C1 segment of cervical spinal cord (tissue), 14 donors: Measurements from ENCODE around the gene OSBP2.
"Not testable (repeated sequence)": the region's sequence is repeated elsewhere in the genome, so short reads cannot be mapped to it uniquely, and the experiment has no call there.

Experiments
- DNase-seq, 14 donors: peaks; one replicate each; lab custom pipeline; 2025; lab: John Stamatoyannopoulos, UW

The OSBP2 gene

GRCh38 chr22:30679895-30680690 lies 14.6 kb upstream of the OSBP2 start:
- not testable (repeated sequence) for DNase-seq

GRCh38 chr22:30680991-30681770 lies 13.5 kb upstream of the OSBP2 start:
- peak in 2 of 14 donors; percentile 7 to 13 for DNase-seq

DNA sequence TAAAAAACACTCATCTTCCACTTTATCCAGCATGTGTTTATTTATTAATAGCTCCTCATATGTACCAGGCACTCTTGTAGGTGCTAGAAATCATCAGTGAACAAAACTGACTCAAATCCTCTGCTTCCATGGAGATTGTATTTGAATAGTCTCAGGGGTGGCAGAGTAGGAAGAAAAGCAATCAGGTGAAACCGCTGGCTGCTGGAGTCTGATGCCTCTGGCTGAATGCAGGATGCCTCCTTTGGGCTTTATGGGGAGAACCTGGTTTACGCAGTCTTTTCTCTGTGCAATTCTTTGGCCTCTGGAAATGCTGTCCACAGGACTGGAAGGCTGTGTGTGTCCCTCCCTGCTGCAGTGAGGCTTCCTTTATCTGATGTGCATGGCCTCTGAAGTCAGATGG lies 12.8 kb upstream of the OSBP2 start:
- DNase-seq, result no peak

DNA sequence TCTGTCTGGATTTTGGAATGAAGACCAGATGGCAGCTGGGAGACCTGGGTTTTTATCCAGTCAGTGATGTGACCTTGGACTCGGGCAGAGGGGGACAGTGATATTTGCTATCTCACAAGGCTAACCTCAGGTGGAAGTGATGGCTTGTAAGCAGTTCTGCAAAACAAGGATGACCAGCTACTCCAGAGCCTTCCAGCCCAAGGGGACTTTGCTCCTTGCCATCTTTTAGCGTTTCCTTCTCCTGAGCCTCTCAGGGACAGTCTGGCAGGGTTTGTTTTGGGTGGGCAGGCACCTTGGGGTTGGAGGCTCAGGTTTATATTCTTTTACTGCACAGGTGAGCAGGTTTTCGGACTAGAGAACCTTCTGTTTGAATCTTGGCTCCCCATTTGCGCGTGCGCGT lies 9.5 kb upstream of the OSBP2 start:
- DNase-seq, result no peak

GRCh38 chr22:30687358-30687757 lies 7.3 kb upstream of the OSBP2 start:
- no peak for DNase-seq

DNA sequence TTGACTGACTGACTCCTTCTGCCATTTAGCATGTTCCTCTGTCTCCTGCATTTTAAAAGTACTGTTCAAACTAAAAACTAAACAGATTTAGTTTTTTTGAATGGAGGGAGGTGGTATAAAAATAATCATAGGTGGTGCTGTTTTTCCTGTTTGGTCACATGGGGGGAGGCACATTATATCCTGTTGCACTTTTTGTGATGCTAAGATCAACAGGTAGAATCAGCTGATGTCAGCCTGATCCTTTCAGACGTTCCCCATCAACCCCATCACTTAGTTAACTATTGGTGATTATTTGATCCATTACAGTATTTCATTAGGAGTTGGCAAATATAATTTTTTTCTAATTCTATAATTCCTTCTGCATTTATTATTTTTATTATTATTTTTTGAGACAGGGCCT lies 5.1 kb upstream of the OSBP2 start:
- no peak for DNase-seq

DNA sequence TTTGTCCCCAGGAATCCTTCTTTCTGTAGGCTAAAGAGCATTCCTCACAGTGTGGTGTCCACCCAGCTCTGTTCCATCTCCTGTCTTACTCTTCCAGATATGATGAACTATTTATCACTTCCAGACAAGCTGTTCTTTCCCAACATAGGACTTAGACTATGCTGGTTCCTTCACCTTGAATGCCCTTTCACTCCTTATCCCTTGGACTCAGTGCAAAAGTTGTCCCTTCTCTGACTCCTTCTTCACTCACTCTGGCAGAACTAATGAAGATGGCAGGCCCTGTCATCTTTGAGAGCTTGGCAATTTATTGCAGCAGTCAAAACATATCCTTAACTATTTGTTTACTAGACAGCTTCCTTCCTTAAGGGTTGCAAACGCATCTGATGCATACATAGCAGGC lies 3.5 kb upstream of the OSBP2 start:
- no peak for DNase-seq

DNA sequence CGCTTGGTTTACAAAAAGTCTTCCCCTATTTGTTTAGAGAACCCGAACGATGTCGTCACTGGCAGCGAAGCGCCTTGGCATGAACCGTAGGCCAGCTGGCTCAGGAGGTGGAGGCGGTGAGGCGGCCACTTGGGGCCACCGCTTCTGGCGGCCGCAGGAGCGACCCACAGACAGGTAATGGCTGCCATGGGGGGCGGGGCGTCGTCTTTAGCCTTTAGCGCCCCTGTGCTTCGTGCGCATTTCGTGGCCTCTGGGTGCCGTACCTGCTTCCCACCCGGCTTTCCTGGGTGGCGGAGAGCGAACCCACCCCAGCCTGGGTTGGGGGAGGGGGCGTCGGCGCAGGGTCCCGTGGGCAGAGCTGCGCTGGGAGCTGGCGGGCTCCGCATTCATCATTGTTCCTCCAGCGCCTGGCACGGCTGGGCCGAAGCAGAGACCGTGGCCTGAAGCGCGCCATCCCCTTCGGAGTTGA lies 469 bp upstream of the OSBP2 start:
- DNase-seq, result peak in 12 of 14 donors; percentile 19 to 74 (median 50)

DNA sequence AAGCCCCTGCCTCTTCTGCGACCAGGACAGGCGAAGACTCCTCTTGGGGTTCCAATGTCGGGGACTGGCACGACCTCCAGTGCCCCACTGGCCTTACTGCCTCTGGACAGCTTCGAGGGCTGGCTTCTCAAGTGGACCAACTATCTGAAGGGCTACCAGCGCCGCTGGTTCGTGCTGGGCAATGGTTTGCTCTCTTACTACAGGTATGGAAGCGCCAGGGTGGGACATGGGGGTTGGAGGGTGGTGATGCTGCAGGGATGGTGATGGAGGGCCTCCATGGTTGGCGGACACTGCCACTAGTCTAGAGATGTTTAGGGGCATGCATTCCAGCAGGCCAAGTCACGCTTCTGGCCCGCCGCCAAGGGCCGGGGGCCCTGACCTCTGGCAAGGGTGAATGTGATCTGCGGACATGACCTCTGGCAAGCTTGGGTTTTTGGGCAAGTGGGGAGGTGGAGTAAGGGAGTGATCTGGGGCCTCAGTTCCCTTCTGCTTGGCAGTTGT lies 727 bp downstream of the OSBP2 start:
- peak in 8 of 14 donors; percentile 34 to 58 (median 48) for DNase-seq

GRCh38 chr22:30695871-30696655 lies 1.4 kb downstream of the OSBP2 start:
- DNase-seq, result peak in 3 of 14 donors; percentile 9 to 51 (median 15)

GRCh38 chr22:30697975-30698374 lies 3.3 kb downstream of the OSBP2 start:
- DNase-seq, result no peak

GRCh38 chr22:30701872-30702271 lies 7.2 kb downstream of the OSBP2 start:
- no peak for DNase-seq

GRCh38 chr22:30702856-30703255 lies 8.2 kb downstream of the OSBP2 start:
- no peak for DNase-seq

DNA sequence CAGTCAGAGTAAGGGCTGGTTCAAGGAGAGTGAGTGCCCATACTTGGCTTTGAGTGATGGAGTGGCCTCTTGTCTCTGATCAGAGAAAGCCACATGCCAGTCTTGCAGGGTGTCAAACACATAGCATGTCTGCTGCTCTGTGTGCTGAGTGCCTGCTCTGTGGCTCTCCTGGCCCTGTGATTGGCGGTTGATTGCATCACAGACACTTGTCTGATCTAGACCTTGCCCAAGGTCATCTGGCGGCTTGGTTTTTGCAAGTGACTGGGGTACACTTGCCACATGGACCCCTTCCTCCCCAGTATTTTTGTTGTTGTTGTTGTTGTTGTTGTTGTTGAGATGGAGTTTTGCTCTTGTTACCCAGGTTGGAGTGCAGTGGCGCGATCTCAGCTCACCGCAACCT lies 10.3 kb downstream of the OSBP2 start:
- no peak for DNase-seq

- peak in 4 of 14 donors; percentile 6 to 96 (median 22) for DNase-seq
Measured at GRCh38 chr22:30705710-30706651, 11.3 kb downstream of the OSBP2 start.

GRCh38 chr22:30709980-30710379 lies 15.3 kb downstream of the OSBP2 start:
- DNase-seq, result not testable (repeated sequence)

GRCh38 chr22:30712094-30712493 lies 17.4 kb downstream of the OSBP2 start:
- no peak for DNase-seq

DNA sequence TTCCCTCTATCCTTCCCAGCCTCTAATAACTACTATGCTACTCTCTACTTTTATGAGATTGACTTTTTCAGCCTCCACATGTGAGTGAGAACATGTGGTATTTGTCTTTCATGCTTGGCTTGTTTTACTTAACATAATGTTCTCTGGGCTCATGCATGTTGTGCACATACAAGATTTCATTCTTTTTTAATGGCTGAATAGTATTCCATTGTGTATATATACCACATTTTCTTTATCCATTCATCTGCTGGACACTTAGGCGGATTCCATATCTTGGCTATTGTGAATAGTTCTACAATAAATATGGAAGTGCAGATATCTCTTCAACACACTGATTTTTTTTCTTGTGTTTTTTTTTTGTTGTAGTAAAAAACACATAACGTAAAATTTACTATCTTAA lies 19.4 kb downstream of the OSBP2 start:
- no peak for DNase-seq

- peak in 2 of 14 donors; percentile 16 to 39 for DNase-seq
Measured at GRCh38 chr22:30717331-30717921, 22.8 kb downstream of the OSBP2 start.

DNA sequence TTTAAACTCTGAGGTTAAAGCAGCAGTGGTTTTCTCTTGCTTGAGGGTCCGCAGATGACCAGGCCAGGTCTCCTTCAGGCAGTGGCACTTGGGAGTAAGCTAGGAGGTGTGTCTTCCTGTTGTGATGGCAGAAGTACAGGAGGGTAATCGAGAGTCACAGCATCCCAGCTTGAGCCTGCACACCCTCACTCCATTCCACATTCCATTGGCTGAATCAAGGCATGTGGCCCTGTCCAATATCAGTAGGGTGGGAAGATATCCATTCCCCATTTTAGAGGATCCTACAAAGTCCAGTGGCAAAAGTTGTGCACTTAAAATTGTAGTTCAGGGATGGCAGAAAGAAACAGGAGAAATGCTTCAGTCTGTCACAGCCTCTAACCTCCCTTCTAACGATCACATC lies 23.3 kb downstream of the OSBP2 start:
- no peak for DNase-seq
